Neural progenitor cell (in vitro differentiated cells): Measurements from ENCODE around the gene RMI2.

Experiments
- CTCF ChIP-seq: fragments of 200-600 bp; sonication (generic); IDR thresholded peaks from 2 replicates; pipeline ENCODE4 v1.5.1; 2017; ENCODE audit warnings: antibody characterized with exemption, mild to moderate bottlenecking
- EZH2 ChIP-seq: fragments of 200-600 bp; sonication (generic); IDR thresholded peaks from 2 replicates; pipeline ENCODE4 v1.6.1; 2017; ENCODE audit warnings: antibody characterized with exemption, mild to moderate bottlenecking, moderate library complexity
- EZH2phosphoT487 ChIP-seq: fragments of 200-600 bp; sonication (generic); IDR thresholded peaks from 2 replicates; pipeline ENCODE4 v1.6.1; 2017; ENCODE audit warnings: antibody characterized with exemption

- TF ChIP-seq CTCF (no peak), EZH2phosphoT487 (no peak), EZH2 (no peak)
Observed at GRCh38 chr16:11306997-11307638, 38.1 kb upstream of the RMI2 start.
